Upper lobe of left lung (tissue), 4 donors: ENCODE data around the gene MTSS2.

ENCODE experiments used
- CTCF ChIP-seq, 6 experiments: fragments of 450-650 bp in 4 of 6; fragments of 200-600 bp in 2 of 6; sonication (generic) in 2 of 6; IDR thresholded peaks; one replicate each; pipeline ENCODE4 v1.5.1; 2016 to 2019; ENCODE audit warnings: antibody characterized with exemption in 6 of 6
- EP300 ChIP-seq, 4 donors: sonication (generic); formaldehyde crosslinking; IDR thresholded peaks; one replicate each; pipeline ENCODE4 v1.5.1; 2017; ENCODE audit warnings: antibody characterized with exemption in 4 of 4, control low read depth in 2 of 4
- POLR2A ChIP-seq, 4 donors: fragments of 450-650 bp; IDR thresholded peaks; one replicate each; pipeline ENCODE4 v1.5.1; 2016 to 2017; ENCODE audit warnings: antibody characterized with exemption in 4 of 4, mild to moderate bottlenecking in 2 of 4
- POLR2AphosphoS5 ChIP-seq, 2 donors: sonication (generic); formaldehyde crosslinking; IDR thresholded peaks; one replicate each; pipeline ENCODE4 v1.5.1; 2017; ENCODE audit warnings: antibody characterized with exemption in 2 of 2

- TF ChIP-seq CTCF (IDR thresholded peaks at IDR 0.05), result peak; percentile 76 to 92 (median 90)
- TF ChIP-seq EP300 (IDR thresholded peaks at IDR 0.05), result no peak
- TF ChIP-seq POLR2AphosphoS5 (IDR thresholded peaks at IDR 0.05), result peak; percentile 20 to 24
- no peak for TF ChIP-seq POLR2A (IDR thresholded peaks at IDR 0.05)
Observed at GRCh38 chr16:70653809-70654771, 31.8 kb downstream of the MTSS2 start.
